GDM1 (cell line): ENCODE results near the gene HMG20B.

Experiments used
- DNase-seq: peaks from one replicate; lab custom pipeline; 2025; lab: John Stamatoyannopoulos, UW

Gene HMG20B

DNA sequence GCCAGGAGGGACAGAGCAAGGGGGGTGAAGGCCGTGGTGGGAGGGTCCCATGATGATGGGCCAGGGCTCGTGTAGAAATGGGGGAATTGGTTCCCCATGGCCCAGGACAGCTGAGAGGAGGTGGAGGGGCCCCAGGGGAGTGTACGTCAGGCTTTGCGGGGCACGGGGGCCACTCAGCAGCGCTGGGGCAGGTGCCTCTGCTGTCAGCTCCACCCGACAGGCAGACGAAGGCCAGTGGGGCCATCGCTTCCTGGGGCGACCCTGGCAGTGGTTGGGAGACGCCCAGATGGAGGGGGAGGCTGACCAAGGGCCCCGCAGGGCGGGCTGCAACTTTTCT lies 35.7 kb upstream of the HMG20B start:
- no peak for DNase-seq

- DNase-seq, result no peak
Observed at GRCh38 chr19:3537438-3538240, 35.1 kb upstream of the HMG20B start.

DNA sequence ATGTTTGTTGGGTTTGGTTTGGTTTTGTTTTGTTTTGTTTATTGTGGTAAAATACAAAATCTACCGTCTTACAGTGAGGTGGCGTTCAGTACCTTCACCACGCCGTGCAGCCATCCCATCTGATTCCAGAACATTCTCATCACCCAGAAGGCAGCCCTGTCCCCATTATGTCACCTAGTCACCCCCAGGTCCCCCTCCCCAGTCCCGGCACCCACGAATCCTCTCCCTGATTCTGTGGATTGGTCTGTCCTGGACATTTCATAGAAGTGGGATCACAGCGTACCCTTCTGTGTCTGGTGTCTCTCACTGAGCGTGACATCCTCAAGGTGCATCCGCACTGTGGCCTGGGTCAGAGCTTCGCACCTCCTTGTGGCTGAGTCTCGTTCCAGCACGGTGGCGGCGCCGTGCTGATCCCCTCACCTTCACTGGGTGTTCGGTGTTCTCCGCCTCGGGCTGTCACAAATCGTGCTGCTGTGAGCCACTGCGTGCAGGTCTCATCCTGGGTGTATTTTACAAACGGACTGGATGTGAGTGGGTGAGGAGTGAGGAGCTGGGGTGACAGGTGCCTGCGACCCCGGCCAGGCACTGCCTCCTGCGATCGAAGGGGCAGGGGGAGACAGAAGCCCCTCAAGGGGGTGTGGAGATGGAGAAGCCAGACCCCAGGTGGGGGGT lies 34.4 kb upstream of the HMG20B start:
- DNase-seq, result no peak

GRCh38 chr19:3538965-3539755 lies 33.6 kb upstream of the HMG20B start, which contains the start of gene TEKTIP1:
TSS of gene TEKTIP1 (plus strand) at chr19:3539174. CDS start at chr19:3539178, 4 bp downstream.
- DNase-seq, result no peak

GRCh38 chr19:3539756-3540118 lies 33.0 kb upstream of the HMG20B start:
- no peak for DNase-seq

DNA sequence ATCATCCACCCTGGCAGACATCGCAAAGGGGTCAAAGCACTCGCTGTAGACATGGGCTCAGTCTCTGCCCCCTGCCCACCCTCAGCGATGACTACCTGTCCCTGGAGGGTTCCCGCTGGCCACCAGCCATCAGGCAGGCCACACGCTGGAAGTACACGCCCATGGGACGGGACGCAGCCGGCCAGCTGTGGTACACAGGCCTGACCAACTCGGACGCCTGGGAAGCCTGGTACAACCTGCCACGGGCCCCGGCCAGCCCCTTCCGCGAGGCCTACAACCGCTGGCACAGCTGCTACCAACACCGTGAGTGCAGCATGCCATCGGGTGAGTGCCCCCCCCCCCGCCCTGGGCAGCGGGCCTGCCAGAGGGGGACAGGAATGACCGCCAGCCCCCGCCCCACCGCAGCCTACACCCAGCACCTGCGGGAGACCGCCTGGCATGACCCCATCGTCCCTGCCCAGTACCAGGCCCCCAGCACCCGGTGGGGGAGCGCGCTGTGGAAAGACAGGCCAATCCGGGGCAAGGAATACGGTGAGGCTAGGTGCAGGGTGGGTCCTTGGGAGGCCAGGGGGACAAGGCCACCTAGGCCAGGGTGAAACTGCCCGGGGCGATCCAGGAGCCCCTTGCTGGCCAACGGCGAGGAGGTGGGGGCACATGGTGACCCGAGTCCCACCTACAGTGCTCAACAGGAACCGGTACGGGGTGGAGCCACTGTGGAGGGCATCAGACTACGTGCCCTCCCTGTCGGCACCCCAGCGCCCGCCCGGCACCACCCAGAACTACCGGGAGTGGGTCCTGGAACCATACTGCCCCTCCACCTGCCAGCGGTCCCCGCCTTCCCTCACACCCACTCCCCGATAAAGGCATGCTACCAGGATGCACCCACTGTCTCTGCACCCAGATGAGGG lies 29.3 kb upstream of the HMG20B start:
- no peak for DNase-seq

DNA sequence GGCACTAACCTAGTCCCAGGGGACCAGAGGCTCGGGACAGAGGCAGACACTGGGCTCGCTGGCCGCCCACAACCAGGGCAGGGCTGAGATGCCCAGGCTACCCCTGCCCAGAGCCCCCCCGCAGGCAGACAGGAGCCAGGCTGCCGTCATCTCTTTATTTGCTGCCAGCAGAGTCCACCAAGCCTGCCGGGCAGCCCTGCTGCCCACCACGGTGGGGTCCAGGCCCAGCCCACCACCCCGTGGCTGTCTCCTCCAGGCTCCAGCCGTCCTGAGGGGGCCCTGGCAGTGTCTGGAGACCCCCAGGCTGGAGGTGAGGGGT lies 28.7 kb upstream of the HMG20B start:
- no peak for DNase-seq

- DNase-seq, result no peak
Observed at GRCh38 chr19:3544742-3545668, 27.7 kb upstream of the HMG20B start.

DNA sequence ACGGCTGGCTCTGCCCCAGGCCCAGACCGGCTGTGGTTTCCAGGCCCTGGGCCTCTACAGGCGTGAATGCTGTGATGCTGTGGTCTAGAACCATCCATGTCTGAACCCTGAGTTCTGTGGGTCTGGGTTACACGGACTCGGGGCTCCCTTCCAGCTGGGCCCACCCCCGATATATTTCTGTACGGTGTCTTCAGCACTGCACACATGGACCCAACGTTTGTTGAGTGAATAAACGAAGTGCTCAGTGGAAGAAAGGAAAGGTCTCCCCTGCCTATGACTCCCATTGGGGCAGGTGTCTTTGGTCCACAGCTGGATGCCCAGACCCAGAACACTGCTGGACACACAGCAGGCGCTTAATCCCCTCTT lies 27.1 kb upstream of the HMG20B start:
- DNase-seq, result no peak

- no peak for DNase-seq
Observed at GRCh38 chr19:3546119-3546518, 26.6 kb upstream of the HMG20B start.

DNA sequence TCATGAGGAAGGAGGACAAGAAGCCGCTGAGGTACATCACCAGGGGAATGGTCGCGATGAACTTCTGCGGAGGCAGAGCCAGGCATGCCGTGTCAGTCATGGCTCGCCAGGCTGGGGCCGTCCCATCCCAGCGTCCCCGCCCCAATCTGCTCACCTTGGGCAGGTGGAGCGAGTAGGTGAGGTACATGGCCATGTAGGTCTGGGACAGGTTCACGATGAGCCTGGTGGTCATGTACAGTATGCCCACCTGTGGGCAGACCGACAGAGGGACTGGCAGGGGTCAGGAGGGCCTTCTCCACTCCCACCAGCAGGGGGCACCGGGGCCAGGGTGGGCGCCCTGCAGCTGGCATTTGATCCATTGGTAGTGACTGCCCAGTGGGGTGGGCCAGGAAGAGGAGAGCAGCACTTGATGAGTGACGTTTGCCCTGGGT lies 25.4 kb upstream of the HMG20B start:
- no peak for DNase-seq

GRCh38 chr19:3547767-3548282 lies 24.9 kb upstream of the HMG20B start:
- DNase-seq, result no peak

- no peak for DNase-seq
Observed at GRCh38 chr19:3548606-3549005, 24.1 kb upstream of the HMG20B start.

- DNase-seq, result no peak
Observed at GRCh38 chr19:3549816-3550215, 22.9 kb upstream of the HMG20B start.

DNA sequence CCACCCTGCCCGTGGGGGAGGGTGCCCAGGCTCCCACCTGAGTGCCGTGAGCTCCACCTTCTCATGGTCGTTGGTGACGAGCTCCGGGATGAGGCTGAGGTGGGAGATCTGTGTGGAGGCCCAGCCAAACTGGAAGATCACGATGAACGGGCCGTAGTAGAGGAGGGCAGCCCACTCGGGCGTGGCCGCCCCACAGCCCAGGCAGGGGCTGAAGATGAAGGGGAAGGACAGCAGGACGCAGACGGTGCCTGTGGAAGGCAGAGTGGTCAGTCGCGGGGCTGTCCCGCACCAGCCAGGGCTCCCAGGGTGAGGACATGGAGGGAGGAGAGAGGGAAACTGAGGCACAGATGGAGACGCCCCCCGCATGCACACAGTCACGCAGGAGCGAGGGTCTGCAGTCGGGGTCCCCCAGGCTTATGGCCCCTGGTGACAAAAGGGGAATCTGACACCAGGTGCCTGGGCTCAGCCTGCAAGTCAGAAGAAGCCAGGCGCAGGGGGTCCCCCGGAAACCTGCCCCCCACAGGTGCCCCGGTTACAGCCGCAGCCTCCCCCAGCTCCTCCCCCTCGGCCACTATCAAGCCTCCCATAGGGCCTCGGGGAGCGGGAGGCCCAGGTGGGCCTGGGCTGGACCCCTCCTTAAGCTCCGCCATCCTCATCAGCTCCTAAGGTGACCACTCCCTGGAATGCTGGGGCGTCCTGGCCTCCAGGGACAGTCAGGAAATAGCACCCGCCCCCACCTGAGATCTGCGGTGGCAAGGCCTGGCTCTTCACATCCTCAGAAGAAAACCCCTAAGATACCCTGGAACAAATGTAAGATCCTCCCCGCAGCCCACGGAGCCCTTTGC lies 21.6 kb upstream of the HMG20B start:
- no peak for DNase-seq

- no peak for DNase-seq
Observed at GRCh38 chr19:3551792-3552095, 21.0 kb upstream of the HMG20B start.

GRCh38 chr19:3554254-3555083 lies 18.3 kb upstream of the HMG20B start:
- DNase-seq, result peak; percentile 37

- no peak for DNase-seq
Observed at GRCh38 chr19:3555653-3556422, 16.9 kb upstream of the HMG20B start.
